ENCODE results near the gene MED8. TPM values are rescaled to one million over a fixed set of nuclear protein-coding genes. Genes with fewer than 3 reads are reported as not detected.

MED8 gene
- total RNA-seq, 1 donor: 65.9 TPM

DNA sequence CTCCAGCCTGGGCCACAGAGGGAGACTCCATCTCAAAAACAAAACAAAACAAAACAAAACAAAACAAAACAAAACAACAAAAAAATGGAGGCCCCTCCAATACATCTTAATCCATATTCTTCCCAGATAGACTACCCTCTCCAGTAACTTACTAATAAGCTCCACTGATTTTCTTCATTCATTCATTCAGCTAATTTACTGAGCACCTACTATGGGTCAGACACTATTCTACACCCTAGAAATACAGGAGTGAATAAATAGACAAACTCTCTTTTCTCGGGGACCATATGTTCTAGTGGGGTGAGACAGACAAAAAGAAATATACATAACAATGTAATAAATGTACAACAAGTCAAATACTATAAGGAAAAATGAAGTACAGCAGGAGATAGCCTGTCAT lies 38.6 kb downstream of the MED8 start:
- peaks cover 26% of the 10 kb centered on the region for H3K4me1 ChIP-seq (ENCODE audit: insufficient read depth, low read length)
- no peaks in the 10 kb centered on the region for H3K79me2 ChIP-seq (ENCODE audit: insufficient read depth, low read length)
- H2AFZ ChIP-seq (ENCODE audit: low read length): no peak overlapping the region
- H3K36me3 ChIP-seq (ENCODE audit: insufficient read depth, low read length): no peaks in the 10 kb centered on the region
- H3K4me2 ChIP-seq (ENCODE audit: insufficient read depth, low read length): no peak overlapping the region
- peaks cover 18% of the 10 kb centered on the region for H3K27me3 ChIP-seq (ENCODE audit: insufficient read depth, low read length)
- TF ChIP-seq CTCF (IDR thresholded peaks at IDR 0.05; ENCODE audit: extremely low read depth, low read depth, low read length): no peak
- DNase-seq (ENCODE audit: insufficient read length, low spot score, missing footprints): no peak
- no peaks in the 10 kb centered on the region for H3K9me3 ChIP-seq (ENCODE audit: low read depth, low read length)
- H4K20me1 ChIP-seq (ENCODE audit: insufficient read depth, low read length): no peaks in the 10 kb centered on the region
- no peak overlapping the region for H3K27ac ChIP-seq (ENCODE audit: low read depth, low read length)
- no peak overlapping the region for H3K4me3 ChIP-seq (ENCODE audit: insufficient read depth, low read length)

DNA sequence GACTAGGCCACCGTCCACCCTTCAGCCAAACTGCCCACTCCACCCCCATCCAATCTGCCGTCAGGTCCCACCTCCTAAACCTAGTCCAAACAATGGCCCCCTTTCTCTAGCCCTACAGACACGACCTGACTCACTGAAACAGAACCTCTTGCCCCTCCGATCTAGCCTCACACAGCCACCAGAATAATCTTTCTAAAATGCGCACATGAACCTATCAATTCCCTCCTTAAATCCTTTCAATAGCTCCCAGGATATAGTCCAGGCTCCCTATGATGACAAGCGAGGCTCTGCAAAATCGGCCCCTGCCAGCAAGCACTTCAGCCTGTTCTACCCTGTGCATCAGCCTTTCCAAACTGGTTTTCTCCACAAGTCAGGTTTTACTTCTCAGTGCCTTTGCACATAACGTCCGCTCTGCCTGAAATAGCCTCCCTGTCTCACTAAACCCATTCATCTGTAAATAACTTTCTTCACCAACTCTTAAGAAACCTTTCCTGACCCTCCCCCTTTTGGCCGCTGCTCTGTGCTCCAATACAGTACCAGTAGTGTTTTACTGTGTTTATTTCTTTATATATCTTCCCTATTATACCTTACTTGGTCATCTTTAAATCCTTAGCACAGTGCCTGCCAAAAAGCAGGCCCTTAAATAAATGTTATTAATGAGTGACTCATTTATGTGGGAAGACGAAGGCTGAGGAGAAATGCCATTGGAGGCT lies 39.9 kb downstream of the MED8 start:
- H3K9me3 ChIP-seq (ENCODE audit: low read depth, low read length): no peaks in the 10 kb centered on the region
- peak overlapping the region; percentile 75 for H3K4me3 ChIP-seq (ENCODE audit: insufficient read depth, low read length)
- peak overlapping the region; percentile 92 for H2AFZ ChIP-seq (ENCODE audit: low read length)
- H3K27ac ChIP-seq (ENCODE audit: low read depth, low read length): no peak overlapping the region
- peaks cover 22% of the 10 kb centered on the region for H3K4me1 ChIP-seq (ENCODE audit: insufficient read depth, low read length)
- H3K79me2 ChIP-seq (ENCODE audit: insufficient read depth, low read length): no peaks in the 10 kb centered on the region
- H3K36me3 ChIP-seq (ENCODE audit: insufficient read depth, low read length): no peaks in the 10 kb centered on the region
- H3K4me2 ChIP-seq (ENCODE audit: insufficient read depth, low read length): peak overlapping the region; percentile 87
- TF ChIP-seq CTCF (IDR thresholded peaks at IDR 0.05; ENCODE audit: extremely low read depth, low read depth, low read length): no peak
- DNase-seq (ENCODE audit: insufficient read length, low spot score, missing footprints): peak; percentile 90
- H3K27me3 ChIP-seq (ENCODE audit: insufficient read depth, low read length): peaks cover 18% of the 10 kb centered on the region
- no peaks in the 10 kb centered on the region for H4K20me1 ChIP-seq (ENCODE audit: insufficient read depth, low read length)

DNA sequence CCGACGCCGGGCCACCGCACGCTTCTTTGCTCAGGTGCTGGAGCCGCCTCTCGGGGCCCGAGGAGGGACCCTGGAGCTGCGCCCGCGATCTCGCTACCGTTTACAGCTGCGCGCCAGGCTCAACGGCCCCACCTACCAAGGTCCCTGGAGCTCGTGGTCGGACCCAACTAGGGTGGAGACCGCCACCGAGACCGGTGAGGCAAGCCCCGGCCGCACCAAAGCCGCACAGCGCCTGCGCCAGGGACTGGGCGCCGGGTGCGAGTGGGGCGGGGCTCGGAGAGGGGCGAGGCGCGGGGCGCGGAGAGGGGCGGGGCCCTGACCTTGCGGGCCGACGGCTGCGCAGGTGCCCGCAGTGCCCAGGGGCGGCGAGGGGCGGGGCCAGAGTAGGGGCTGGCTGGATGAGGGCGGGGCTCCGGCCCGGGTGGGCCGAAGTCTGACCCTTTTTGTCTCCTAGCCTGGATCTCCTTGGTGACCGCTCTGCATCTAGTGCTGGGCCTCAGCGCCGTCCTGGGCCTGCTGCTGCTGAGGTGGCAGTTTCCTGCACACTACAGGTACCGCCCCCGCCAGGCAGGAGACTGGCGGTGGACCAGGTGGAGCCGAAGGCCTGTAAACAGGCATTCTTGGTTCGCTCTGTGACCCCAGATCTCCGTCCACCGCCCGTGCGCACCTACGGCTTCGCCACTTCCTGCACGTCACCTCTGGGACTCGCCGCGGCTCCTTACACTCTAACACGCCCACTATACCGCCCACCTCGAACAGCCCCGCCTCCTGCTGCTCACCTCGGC lies 40.6 kb downstream of the MED8 start:
- Histone ChIP-seq H3K4me1 (ENCODE audit: insufficient read depth, low read length) (peaks cover 15% of the 10 kb centered on the region), H3K27me3 (ENCODE audit: insufficient read depth, low read length) (peaks cover 18% of the 10 kb centered on the region), H3K4me2 (ENCODE audit: insufficient read depth, low read length) (peak overlapping the region; percentile 87), H2AFZ (ENCODE audit: low read length) (peak overlapping the region; percentile 92), H3K4me3 (ENCODE audit: insufficient read depth, low read length) (peak overlapping the region; percentile 75), H3K36me3 (ENCODE audit: insufficient read depth, low read length) (no peaks in the 10 kb centered on the region), H4K20me1 (ENCODE audit: insufficient read depth, low read length) (no peaks in the 10 kb centered on the region), H3K79me2 (ENCODE audit: insufficient read depth, low read length) (no peaks in the 10 kb centered on the region), H3K27ac (ENCODE audit: low read depth, low read length) (no peak overlapping the region), H3K9me3 (ENCODE audit: low read depth, low read length) (no peaks in the 10 kb centered on the region)
- no peak for TF ChIP-seq CTCF (IDR thresholded peaks at IDR 0.05; ENCODE audit: extremely low read depth, low read depth, low read length)
- peak; percentile 91 for DNase-seq (ENCODE audit: insufficient read length, low spot score, missing footprints)

GRCh38 chr1:43348343-43348808 lies 41.2 kb downstream of the MED8 start:
- no peaks in the 10 kb centered on the region for H4K20me1 ChIP-seq (ENCODE audit: insufficient read depth, low read length)
- no peaks in the 10 kb centered on the region for H3K36me3 ChIP-seq (ENCODE audit: insufficient read depth, low read length)
- peak overlapping the region; percentile 75 for H3K4me3 ChIP-seq (ENCODE audit: insufficient read depth, low read length)
- peaks cover 14% of the 10 kb centered on the region for H3K4me1 ChIP-seq (ENCODE audit: insufficient read depth, low read length)
- H3K79me2 ChIP-seq (ENCODE audit: insufficient read depth, low read length): no peaks in the 10 kb centered on the region
- TF ChIP-seq CTCF (IDR thresholded peaks at IDR 0.05; ENCODE audit: extremely low read depth, low read depth, low read length): no peak
- no peaks in the 10 kb centered on the region for H3K9me3 ChIP-seq (ENCODE audit: low read depth, low read length)
- peaks cover 18% of the 10 kb centered on the region for H3K27me3 ChIP-seq (ENCODE audit: insufficient read depth, low read length)
- DNase-seq (ENCODE audit: insufficient read length, low spot score, missing footprints): peak; percentile 84
- H2AFZ ChIP-seq (ENCODE audit: low read length): peak overlapping the region; percentile 83
- H3K27ac ChIP-seq (ENCODE audit: low read depth, low read length): no peak overlapping the region
- peak overlapping the region; percentile 87 for H3K4me2 ChIP-seq (ENCODE audit: insufficient read depth, low read length)

Measured in osteoblast (primary cell).